Stomach (tissue), 9 donors: ENCODE results near the gene GJD2. TPM values are rescaled to one million over a fixed set of nuclear protein-coding genes. Genes with fewer than 3 reads are reported as not detected.
A peak's percentile ranks its signal among the peaks of the same experiment; 100 is the strongest.

ENCODE experiments used
- DNase-seq, 2 donors: peaks; one replicate each; pipeline versions ENCODE4 v3.0.0 to v3.0.0-alpha.2; 2013 to 2019
- H3K27ac ChIP-seq, 5 donors: fragments of 200-600 bp in 4 of 5; sonication (generic) in 4 of 5; one replicate each; pipeline ENCODE4 v1.5.1; 2013 to 2019; ENCODE audit warnings: mild to moderate bottlenecking in 1 of 5, moderate library complexity in 1 of 5
- H3K27me3 ChIP-seq, 3 donors: fragments of 200-600 bp; sonication (generic); one replicate each; pipeline ENCODE4 v1.5.1; 2017 to 2019; ENCODE audit warnings: mixed run types in 1 of 3
- H3K36me3 ChIP-seq, 4 donors: fragments of 200-600 bp; sonication (generic); 1 replicate in 3 of 4; 2 replicates in 1 of 4; pipeline ENCODE4 v1.5.1; 2016 to 2019
- H3K4me1 ChIP-seq, 4 donors: fragments of 200-600 bp; sonication (generic); one replicate each; pipeline ENCODE4 v1.5.1; 2016 to 2019
- H3K4me3 ChIP-seq, 4 donors: fragments of 200-600 bp; sonication (generic) in 3 of 4; one replicate each; pipeline ENCODE4 v1.5.1; 2016 to 2019; ENCODE audit warnings: mild to moderate bottlenecking in 1 of 4
- H3K9me3 ChIP-seq, 4 donors: fragments of 200-600 bp; sonication (generic); one replicate each; pipeline ENCODE4 v1.5.1; 2016 to 2019
- CTCF ChIP-seq, 7 experiments: fragments of 450-650 bp in 4 of 7; fragments of 200-600 bp in 3 of 7; sonication (generic) in 3 of 7; IDR thresholded peaks; one replicate each; pipeline ENCODE4 v1.5.1; 2016 to 2019; ENCODE audit warnings: antibody characterized with exemption in 7 of 7, control low read depth in 2 of 7, mild to moderate bottlenecking in 1 of 7
- EP300 ChIP-seq: sonication (generic); formaldehyde crosslinking; IDR thresholded peaks from one replicate; pipeline ENCODE4 v1.6.1; 2017; ENCODE audit warnings: antibody characterized with exemption
- POLR2A ChIP-seq, 4 donors: fragments of 450-650 bp; IDR thresholded peaks; one replicate each; pipeline ENCODE4 v1.6.1; 2016; ENCODE audit warnings: antibody characterized with exemption in 4 of 4, control low read depth in 2 of 4, mild to moderate bottlenecking in 1 of 4, moderate library complexity in 1 of 4
- POLR2AphosphoS5 ChIP-seq, 3 donors: sonication (generic); formaldehyde crosslinking; IDR thresholded peaks; one replicate each; pipeline ENCODE4 v1.6.1; 2016; ENCODE audit warnings: antibody characterized with exemption in 3 of 3
- whole genome bisulfite sequencing, 5 donors: extraction: QIAGEN DNeasy Blood & Tissue Kit in 3 of 5; methylation state at CpG; one replicate each; pipeline versions ENCODE4 v1.1.5 to v1.1.7; 2013 to 2018; 5-methylcytosine and 5-hydroxymethylcytosine counted together
- intact Hi-C: fragments of 100-400 bp; cut with DNase I; formaldehyde crosslinking; loops from one replicate; pipeline ENCODE4 v1.15.1; 2023; ENCODE audit warnings: low total_unique reads
- polyA plus RNA-seq, 3 donors: library from polyadenylated mRNA; stranded (reverse); fragments of 200-250 nt; gene quantifications; one replicate each; pipeline ENCODE4 v1.2.3, GENCODE V29; 2013
- total RNA-seq, 5 donors: library from RNA; depleted of rRNA; stranded (reverse); fragments of >200 nt; gene quantifications; one replicate each; pipeline versions ENCODE4 v1.1.0 to v1.2.3, GENCODE V29; 2014 to 2016
- donor health status: healthy with polysubstance abuse.
- donor health status: Bipolar disorder and iron deficiency.
- donor health status: healthy.

Gene GJD2
- total and polyA plus RNA-seq, 8 donors, result 0.18 TPM; not detected in 7

DNA sequence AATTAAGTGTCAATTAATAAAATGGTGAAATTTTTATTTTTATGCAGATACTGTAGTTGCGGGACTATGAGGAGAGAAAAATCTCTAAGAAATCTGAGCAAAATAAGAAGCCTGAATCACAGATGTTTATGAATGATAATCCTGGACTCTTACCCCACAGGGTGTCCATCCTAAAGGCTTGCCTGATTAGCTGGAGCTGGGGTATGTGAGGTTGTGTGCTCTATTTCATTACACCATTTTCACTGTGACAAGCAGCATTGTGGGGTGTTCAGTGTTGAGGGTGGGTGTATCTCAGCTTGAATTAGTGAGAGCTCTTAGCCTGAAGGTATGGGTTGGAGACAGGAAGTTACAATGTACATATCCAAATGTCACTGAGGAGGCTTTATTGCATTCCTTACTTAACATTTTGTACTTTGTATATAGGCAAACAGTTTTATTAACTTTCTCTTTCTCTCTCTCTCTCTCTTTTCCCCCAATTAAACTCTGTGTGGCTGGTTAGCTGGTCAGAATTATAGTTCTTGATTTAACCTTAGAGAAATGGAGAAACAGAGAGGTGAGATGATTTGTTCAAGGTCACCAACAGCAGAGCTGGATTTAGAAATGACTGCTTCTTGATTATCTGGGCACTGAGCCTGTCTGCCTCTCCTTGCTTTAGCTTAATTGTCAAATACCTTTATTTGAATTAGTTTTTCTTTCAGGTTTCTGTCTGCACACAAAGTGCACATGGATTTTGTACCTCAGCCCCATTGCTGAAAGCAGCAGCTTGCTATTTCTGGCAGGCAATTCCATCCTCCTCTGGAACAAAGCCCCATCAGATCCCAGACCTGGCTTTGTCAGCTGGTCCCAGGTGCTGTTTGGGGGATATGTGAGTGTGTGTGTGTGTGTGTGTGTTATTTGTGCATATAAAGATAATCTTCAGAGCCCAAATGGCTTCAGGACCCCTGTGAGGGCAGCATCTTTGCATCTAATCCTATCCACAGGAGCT is 35.8 kb downstream of the GJD2 start:
- Histone ChIP-seq H3K27ac (peak overlapping the region in 1 of 5 donors; percentile 37), H3K4me3 (no peak overlapping the region), H3K36me3 (no peaks in the 10 kb centered on the region), H3K9me3 (no peaks in the 10 kb centered on the region), H3K4me1 (peaks cover 5 to 32% (median 12%) of the 10 kb centered on the region in 4 donors), H3K27me3 (peaks cover 0 to 24% (median 11%) of the 10 kb centered on the region in 3 donors)
- TF ChIP-seq POLR2A (IDR thresholded peaks at IDR 0.05), result no peak
- no peak for TF ChIP-seq CTCF (IDR thresholded peaks at IDR 0.05)
- TF ChIP-seq EP300, result no peak
- TF ChIP-seq POLR2AphosphoS5 (IDR thresholded peaks at IDR 0.05), result no peak
- intact Hi-C loops, result loop anchor here (10.0 kb wide), 1 partner anchor 206 kb away; no protein-coding TSS in a partner anchor
- no peak for DNase-seq
- WGBS, 5 donors, result 80 to 95% (median 91%) methylated on average over 1 of the region's 1 CpG

- H3K9me3 ChIP-seq, result no peaks in the 10 kb centered on the region
- intact Hi-C loops, result loop anchor here (10.0 kb wide), 1 partner anchor 207 kb away; no protein-coding TSS in a partner anchor
- peaks cover 0 to 24% (median 11%) of the 10 kb centered on the region in 3 donors for H3K27me3 ChIP-seq
- TF ChIP-seq POLR2AphosphoS5 (IDR thresholded peaks at IDR 0.05), result no peak
- no peak for TF ChIP-seq CTCF (IDR thresholded peaks at IDR 0.05)
- no peak for TF ChIP-seq EP300
- no peak for TF ChIP-seq POLR2A (IDR thresholded peaks at IDR 0.05)
- no peak overlapping the region for H3K27ac ChIP-seq
- H3K4me1 ChIP-seq, result peaks cover 5 to 29% (median 12%) of the 10 kb centered on the region in 4 donors
- H3K36me3 ChIP-seq, result no peaks in the 10 kb centered on the region
- 29 to 68% (median 57%) methylated on average over 2 of the region's 2 CpGs for WGBS, 5 donors
- no peak for DNase-seq
- H3K4me3 ChIP-seq, result no peak overlapping the region
Observed at GRCh38 chr15:34717729-34718128, 37.1 kb downstream of the GJD2 start.

DNA sequence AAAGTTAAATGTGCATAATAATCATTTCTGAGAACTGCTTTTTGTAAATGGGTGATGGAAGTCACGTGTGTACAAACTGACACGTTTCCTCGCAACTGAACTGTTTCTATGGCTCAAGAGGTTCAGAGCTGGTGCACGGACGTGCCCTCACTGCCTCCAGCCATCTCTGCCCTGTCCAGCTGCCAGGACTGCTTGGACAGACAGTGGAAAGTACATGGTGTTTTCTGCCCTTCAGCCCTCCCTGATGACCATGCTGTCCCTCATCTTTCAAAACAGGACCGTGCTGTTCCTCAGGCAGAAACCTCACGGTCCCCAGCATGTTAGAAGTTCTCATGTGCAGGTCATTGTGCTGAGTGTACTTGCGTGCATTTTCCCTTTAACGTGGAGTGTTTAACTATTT is 38.7 kb downstream of the GJD2 start:
- Histone ChIP-seq H3K36me3 (no peaks in the 10 kb centered on the region), H3K27me3 (peaks cover 0 to 20% (median 0%) of the 10 kb centered on the region in 3 donors), H3K9me3 (no peaks in the 10 kb centered on the region), H3K27ac (no peak overlapping the region), H3K4me1 (peaks cover 0 to 14% (median 0%) of the 10 kb centered on the region in 4 donors), H3K4me3 (no peak overlapping the region)
- intact Hi-C loops, result loop anchor here (10.0 kb wide), 1 partner anchor 209 kb away; no protein-coding TSS in a partner anchor
- no peak for DNase-seq
- TF ChIP-seq EP300 (peak; percentile 35), CTCF (IDR thresholded peaks at IDR 0.05) (no peak), POLR2AphosphoS5 (IDR thresholded peaks at IDR 0.05) (peak in 1 of 3 donors; percentile 18)
- WGBS, 5 donors, result 63 to 73% (median 68%) methylated on average over 9 of the region's 9 CpGs

DNA sequence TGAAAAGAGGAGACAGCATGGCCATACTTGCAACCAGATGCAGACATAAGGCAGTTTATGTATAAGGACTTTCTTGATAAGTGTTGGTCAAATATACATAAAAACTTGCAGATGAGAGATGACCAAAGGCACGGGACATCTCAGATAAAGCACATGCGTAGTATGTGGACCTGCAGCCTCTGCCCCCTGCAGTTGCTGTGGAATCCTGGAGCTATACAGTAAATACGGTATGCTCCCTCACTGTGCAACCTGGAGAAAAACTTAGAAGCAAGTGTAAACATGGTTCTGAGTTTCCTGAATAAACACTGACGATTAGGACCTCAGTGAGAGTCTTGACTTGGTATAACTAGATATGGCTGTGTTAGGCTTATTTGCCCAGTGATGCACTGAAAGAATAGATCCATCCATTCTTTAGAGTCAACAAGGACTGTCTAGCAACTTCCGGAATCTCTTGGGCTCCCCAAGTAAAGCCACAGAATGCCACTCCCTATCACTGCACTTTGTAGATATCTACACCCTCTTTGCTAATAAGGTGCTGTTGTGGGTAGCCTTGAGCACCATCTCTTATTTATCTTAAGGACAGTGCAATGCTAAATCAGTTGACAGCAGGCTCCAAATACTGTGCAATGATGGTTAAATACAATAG is 40.2 kb downstream of the GJD2 start:
- no peaks in the 10 kb centered on the region for H3K9me3 ChIP-seq
- H3K4me3 ChIP-seq, result no peak overlapping the region
- WGBS, 5 donors, result 48 to 68% (median 52%) methylated on average over 5 of the region's 5 CpGs
- intact Hi-C loops, result loop anchor here (10.0 kb wide), 1 partner anchor 210 kb away; no protein-coding TSS in a partner anchor
- TF ChIP-seq EP300 (no peak), CTCF (IDR thresholded peaks at IDR 0.05) (no peak), POLR2AphosphoS5 (IDR thresholded peaks at IDR 0.05) (no peak), POLR2A (IDR thresholded peaks at IDR 0.05) (no peak)
- no peaks in the 10 kb centered on the region for H3K36me3 ChIP-seq
- DNase-seq, result no peak
- H3K4me1 ChIP-seq, result peaks cover 0 to 7% (median 0%) of the 10 kb centered on the region in 4 donors
- no peak overlapping the region for H3K27ac ChIP-seq
- H3K27me3 ChIP-seq, result peaks cover 0 to 13% (median 0%) of the 10 kb centered on the region in 3 donors
